Stimulated activated CD8-positive, alpha-beta memory T cell treated with anti-CD3 and anti-CD28 coated beads, Interleukin-4, amount 100 ng/mL, for 1 hour (primary cell): ENCODE results near the gene RAB3A.

Source experiments
- DNase-seq, 2 donors: peaks; one replicate each; pipeline ENCODE4 v3.0.0-alpha.2; 2020; ENCODE audit warnings: low read depth in 2 of 2, low spot score in 1 of 2

The RAB3A gene

GRCh38 chr19:18152817-18153555 lies 50.9 kb downstream of the RAB3A start, which contains the start of gene PIK3R2:
Gene PIK3R2, plus strand, starts transcription at chr19:18153163. Its CDS starts 2,717 bp downstream, at chr19:18155880.
- DNase-seq, result peak; percentile 98

GRCh38 chr19:18152442-18152816 lies 51.4 kb downstream of the RAB3A start:
- DNase-seq, result peak; percentile 89 to 92

- DNase-seq, result no peak
Measured at GRCh38 chr19:18150776-18151624, 52.8 kb downstream of the RAB3A start.

GRCh38 chr19:18149596-18149975 lies 54.3 kb downstream of the RAB3A start:
- no peak for DNase-seq

- DNase-seq, result no peak
Measured at GRCh38 chr19:18147396-18147795, 56.4 kb downstream of the RAB3A start.
